ENCODE measurements around the gene RASA4B.
"Not testable (repeated sequence)": the region's sequence is repeated elsewhere in the genome, so short reads cannot be mapped to it uniquely, and the experiment has no call there.

Gene RASA4B

DNA sequence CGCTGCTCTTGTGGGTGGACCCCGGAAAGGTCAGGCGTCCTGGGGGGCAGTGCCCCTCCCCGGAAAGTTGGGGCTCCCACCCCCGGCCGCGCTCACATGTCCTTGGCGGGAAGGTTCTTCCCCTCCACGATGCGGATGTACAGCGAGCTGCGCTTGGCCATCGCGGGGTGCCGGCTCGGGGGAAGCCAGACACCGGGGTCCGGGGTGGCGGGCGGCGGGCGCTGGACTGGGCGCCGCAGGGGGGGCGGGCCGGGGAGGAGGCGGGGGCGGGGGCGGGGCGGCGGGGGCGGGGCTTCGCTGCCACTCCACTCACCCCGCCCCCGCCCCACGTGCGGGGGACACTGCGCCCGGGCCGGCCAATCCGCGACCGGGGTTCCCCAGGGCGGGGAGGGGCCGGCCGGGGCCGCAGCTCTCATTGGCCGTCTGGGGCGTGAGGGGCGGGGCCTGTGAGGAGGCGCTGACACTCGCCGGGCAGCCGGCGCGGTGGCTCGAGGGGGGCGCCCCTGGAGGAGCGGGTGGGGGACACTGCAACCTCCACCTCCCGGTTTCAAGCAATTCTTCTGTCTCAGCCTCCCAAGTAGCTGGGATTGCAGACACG is at the start of gene RASA4B:
Gene RASA4B, minus strand, starts transcription at position 228 of the 598 bp plus-strand sequence. Its CDS starts 67 bp downstream, at position 161.
- DNase-seq (ENCODE audit: low spot score); POLR2A ChIA-PET (ENCODE audit: low non-redundant PET); CTCF ChIA-PET; H3K27ac ChIP-seq: not testable (repeated sequence)

DNA sequence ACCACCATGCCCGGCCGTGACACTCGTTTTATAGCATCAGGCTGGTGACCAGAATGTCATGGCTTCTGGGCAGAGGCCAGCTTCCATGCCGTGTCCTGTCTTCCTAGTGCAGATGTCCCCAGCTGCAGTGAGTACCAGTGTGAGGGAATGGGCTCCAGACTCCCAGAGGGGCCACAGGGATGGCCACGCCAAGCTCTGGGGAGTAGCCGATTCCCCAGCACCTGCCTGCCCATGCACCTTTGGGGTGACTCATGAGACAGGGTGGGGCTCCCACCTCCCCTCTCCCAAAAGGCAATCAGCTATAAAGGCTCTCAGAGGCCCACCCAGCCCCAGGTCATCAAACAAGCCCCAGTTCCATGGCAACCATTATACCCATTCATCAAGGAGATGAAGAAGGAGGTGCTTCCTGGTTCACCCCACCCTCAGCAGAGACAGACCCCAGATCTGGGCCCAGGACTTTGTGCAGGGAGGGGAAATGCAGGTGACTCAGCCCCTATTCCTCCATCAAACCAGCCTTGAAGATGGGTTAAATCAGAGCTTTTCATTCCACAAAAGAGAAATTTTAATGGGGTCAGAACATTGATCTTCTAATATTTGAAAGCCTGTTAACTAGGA is 33.3 kb upstream of the RASA4B start, which contains the start of gene SPDYE2:
Gene SPDYE2, plus strand, starts transcription at position 419 of the 615 bp plus-strand sequence. CDS start 2,030 bp downstream, outside the sequence.
- CTCF ChIA-PET; DNase-seq (ENCODE audit: low spot score); POLR2A ChIA-PET (ENCODE audit: low non-redundant PET); H3K27ac ChIP-seq: not testable (repeated sequence)

DNA sequence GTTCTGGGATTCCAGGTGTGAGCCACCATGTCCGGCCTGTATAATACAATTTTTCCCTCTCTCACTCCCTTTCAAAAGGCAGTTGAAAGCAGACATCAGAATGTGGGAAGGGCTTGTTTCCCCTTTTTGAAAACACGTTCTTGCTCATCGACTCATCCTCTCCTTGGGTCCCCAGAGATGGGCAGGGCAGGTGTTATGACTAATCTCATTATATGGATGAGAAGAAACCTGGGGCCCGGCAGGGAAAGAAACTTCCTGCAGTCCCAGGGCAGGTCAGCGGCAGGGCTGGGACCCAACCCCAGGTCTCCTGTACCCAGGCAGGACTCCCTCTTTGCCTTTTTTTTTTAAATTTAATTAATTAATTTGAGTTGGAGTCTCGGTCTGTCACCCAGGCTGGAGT is 28.8 kb upstream of the RASA4B start:
- CTCF ChIA-PET; DNase-seq (ENCODE audit: low spot score); POLR2A ChIA-PET (ENCODE audit: low non-redundant PET); H3K27ac ChIP-seq: not testable (repeated sequence)

DNA sequence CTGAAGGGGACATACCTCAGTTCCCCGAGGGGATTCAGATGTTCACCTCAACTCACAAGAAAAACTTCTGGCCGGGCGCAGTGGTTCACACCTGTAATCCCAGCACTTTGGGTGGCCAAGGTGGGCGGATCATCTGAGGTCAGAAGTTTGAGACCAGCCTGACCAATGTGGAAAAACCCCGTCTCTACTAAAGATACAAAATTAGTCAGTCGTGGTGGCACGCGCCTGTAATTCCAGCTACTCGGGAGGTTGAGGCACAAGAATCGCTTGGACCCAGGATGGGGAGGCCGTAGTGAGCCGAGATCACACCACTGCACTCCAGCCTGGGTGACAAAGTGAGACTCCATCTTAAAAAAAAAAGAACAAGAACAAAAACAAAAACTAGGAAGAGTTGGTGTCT is 27.7 kb upstream of the RASA4B start:
- POLR2A ChIA-PET (ENCODE audit: low non-redundant PET); DNase-seq (ENCODE audit: low spot score); CTCF ChIA-PET; H3K27ac ChIP-seq: not testable (repeated sequence)

DNA sequence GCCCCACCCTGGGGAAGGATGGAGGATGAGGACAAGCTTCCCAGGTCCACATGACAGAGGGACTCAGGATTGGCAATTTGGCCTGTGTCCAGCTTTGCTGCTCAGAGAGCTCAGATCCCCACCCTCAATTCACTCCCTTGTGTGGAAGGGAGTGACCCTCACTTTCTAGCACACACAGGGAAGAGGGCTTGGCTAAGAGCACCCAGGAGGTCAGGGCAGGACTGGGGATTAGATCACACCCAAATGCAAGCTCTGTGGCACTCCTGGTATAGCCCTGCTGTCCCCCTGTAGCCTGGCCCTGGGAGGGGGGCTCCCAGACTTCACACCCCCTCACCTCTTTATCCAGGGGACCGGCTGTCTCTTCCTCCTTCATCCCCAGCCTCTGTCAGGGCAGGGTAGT is 26.8 kb upstream of the RASA4B start:
- CTCF ChIA-PET; H3K27ac ChIP-seq; DNase-seq (ENCODE audit: low spot score): not testable (repeated sequence)
- POLR2A ChIA-PET (ENCODE audit: low non-redundant PET) = interaction anchor here (0.6 kb wide), 1 partner anchor 112 kb away, joined by 5 read pairs; no protein-coding TSS in a partner anchor

DNA sequence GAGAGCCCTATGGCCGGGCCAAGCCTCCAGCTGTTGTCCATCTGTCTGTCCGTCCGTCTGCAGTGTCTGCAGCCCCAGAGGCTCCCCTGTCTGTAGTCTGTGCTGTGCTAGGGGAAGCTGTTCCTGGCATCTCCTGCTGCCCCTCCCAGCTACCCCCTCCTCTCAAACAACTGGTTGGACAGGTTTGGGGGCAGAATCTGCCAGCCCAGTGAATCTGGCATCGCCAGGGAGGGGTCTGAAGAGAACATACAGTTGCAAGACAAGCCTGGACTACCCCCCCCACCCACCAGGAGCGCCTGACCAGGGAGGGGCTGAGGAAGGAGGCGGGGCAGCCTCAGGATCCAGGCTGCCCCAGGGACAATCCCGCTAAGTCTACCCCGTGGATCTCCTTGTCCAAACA is 26.0 kb upstream of the RASA4B start, which contains the start of gene UPK3BL2:
Gene UPK3BL2, minus strand, starts transcription at position 101 of the 400 bp plus-strand sequence. Its CDS starts 60 bp downstream, at position 41.
- H3K27ac ChIP-seq; DNase-seq (ENCODE audit: low spot score); CTCF ChIA-PET; POLR2A ChIA-PET (ENCODE audit: low non-redundant PET): not testable (repeated sequence)

DNA sequence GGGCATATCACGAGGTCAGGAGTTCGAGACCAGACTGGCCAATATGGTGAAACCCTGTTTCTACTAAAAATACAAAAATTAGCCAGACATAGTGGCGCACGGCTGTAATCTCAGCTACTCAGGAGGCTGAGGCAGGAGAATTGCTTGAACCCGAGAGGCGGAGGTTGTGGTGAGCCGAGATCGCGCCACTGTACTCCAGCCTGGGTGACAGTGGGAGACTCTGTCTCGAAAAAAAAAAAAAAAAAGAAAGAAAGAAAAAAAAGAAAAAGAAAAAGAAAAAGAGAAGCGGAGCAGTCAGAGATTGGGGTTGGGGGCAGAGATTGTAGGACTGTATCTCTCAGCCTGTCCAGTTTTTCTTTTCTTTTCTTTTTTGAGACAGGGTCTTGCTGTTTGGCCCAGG is 25.2 kb upstream of the RASA4B start:
- DNase-seq (ENCODE audit: low spot score); H3K27ac ChIP-seq; POLR2A ChIA-PET (ENCODE audit: low non-redundant PET); CTCF ChIA-PET: not testable (repeated sequence)

DNA sequence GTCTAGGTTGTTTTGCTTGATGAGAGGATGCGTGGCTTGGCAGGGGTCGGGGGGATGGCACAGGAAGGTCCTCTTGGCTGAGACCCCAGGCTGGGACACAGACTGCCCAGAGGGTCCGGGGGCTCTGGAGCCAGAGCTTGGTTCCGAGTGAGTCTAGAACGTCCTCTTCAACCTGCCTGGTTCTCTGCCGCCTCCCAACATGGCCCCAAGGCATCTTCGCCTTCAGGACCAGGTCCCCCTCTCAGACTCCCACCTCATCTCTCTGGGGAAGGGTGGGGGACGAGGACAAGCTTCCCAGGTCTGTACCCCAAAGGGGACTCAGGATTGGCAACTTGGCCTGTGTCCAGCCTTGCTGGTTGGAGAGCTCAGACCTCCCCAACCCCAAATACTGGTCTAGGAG is 24.5 kb upstream of the RASA4B start:
- DNase-seq (ENCODE audit: low spot score); H3K27ac ChIP-seq; POLR2A ChIA-PET (ENCODE audit: low non-redundant PET); CTCF ChIA-PET: not testable (repeated sequence)

DNA sequence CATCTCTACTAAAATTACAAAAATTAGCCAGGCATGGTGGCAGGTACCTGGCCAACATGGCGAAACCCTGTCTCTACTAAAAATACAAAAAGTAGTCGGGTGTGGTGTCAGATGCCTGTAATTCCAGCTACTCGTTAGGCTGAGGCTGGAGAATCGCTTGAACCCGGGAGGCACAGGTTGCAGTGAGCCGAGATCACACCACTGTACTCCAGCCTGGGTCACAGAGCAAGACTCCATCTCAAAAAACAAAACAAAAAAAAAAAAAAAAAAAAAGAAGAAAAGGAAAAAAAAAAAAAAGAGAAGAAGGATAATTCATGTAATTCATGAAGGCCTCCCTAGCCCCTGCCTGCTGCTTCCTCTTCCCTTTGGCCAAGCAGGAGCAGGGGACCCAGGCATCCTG is 23.0 kb upstream of the RASA4B start:
- H3K27ac ChIP-seq; CTCF ChIA-PET; DNase-seq (ENCODE audit: low spot score); POLR2A ChIA-PET (ENCODE audit: low non-redundant PET): not testable (repeated sequence)

DNA sequence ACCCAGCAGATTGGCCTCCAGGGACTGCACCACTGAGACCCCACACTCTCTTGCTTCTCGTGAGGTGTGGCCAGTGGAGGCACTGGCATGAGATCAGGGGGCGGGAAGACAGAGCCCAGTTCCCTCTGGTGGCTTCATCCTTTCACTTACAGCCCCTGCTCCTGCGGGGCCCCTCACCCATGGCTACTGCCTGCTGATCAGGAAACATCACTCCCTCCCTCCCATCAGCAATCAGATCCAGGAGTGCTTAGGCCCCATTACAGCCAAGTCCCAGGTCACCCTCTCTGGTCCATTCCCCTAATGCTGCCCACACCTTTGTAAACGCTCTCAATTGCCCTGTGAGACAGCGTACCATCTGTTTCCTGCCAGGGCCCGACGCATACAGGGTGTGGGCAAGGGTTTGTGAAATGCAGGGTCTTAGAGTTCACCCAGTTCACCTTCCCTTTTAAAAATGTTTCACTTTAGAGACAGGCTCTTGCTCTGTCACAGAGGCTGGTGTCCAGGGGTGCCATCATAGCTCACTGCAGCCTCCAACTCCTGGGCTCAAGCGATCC is 17.6 kb upstream of the RASA4B start:
- CTCF ChIA-PET; DNase-seq (ENCODE audit: low spot score); POLR2A ChIA-PET (ENCODE audit: low non-redundant PET); H3K27ac ChIP-seq: not testable (repeated sequence)

DNA sequence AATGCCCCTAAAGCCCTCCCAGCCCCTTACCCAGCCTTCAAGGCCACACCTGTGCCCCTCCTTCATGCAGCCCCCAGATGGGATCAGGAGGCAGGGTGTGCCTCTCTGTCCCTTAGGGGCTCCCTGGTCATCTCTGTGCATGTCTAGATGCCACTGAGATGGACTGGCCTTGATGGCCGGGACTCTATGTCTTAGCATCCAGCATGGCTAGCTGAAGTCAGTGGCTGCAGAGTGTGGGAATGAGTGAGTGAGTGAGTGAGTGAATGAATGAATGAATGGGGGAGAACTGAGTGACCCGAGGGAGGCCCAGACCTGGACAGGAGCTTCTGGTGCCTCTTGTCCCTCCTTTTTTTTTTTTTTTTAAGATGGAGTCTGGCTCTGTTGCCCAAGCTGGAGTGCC is 14.6 kb upstream of the RASA4B start:
- DNase-seq (ENCODE audit: low spot score); POLR2A ChIA-PET (ENCODE audit: low non-redundant PET); CTCF ChIA-PET: not testable (repeated sequence)

DNA sequence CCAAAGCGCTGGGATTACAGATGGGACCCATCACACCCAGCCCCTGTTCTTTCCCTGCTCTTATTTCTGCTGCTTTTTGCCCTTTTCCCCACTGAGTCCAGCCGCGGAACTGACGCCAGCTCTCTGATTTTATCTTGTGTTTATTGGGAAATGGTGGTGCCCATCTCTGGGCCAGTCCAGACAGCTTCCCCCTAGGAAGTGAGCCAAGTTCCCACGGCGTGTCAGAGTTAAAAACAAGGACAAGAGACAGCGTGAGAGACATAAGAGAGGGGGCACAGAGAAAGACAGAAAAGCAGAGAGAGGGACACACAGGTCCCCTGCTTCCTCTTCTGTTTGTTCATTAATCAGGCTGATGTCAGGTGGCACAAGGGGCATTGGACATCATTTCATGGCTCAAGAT is 14.0 kb upstream of the RASA4B start:
- POLR2A ChIA-PET (ENCODE audit: low non-redundant PET); H3K27ac ChIP-seq; CTCF ChIA-PET; DNase-seq (ENCODE audit: low spot score): not testable (repeated sequence)

More for the DNA sequence above, 14.6 kb upstream of the RASA4B start:
- H3K27ac ChIP-seq = not testable (repeated sequence)

DNA sequence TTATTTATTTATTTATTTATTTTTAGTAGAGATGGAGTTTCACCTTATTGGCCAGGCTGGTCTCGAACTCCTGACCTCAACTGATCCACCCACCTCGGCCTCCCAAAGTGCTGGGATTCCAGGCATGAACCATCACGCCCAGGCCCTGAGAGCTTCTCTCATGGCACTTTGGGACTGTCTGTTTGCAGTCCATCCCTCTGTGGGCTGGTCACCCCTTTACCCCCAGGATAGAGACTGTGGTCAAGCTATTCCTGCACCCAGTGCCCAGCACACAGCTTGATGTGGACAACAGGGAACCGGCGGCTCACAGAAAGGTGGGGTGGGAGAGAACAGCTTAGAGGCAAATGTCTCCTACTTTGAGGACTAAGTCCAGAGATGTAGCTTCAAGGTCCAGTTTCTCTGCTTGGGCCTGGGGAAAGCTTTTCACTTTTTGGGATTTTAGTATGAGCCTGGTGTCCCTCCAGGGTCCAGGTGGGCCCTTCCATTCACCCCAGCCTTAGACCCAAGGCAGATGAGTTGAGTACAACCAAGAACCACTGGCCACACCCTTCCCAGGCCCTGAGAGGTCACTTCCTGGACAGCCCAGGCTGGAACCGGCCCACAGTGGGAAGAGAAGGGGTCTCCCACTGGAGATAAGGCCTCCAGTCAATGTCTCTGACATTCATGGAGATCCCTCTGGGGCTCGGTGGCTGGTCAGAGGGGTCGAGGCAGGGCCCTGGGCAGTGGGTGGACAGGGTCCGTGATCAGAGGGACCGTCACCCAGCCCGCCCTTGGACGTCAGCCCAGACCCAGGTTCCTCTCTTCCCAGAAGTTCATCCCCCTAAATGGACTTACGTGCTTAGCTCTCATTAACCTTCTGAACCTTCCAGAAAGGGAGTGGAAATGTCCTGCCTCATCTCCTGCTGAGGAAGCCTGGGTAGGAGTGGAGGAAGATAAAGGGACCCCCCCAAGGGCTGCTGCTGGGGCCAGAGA is 10.5 kb upstream of the RASA4B start:
- POLR2A ChIA-PET (ENCODE audit: low non-redundant PET); DNase-seq (ENCODE audit: low spot score); CTCF ChIA-PET; H3K27ac ChIP-seq: not testable (repeated sequence)

DNA sequence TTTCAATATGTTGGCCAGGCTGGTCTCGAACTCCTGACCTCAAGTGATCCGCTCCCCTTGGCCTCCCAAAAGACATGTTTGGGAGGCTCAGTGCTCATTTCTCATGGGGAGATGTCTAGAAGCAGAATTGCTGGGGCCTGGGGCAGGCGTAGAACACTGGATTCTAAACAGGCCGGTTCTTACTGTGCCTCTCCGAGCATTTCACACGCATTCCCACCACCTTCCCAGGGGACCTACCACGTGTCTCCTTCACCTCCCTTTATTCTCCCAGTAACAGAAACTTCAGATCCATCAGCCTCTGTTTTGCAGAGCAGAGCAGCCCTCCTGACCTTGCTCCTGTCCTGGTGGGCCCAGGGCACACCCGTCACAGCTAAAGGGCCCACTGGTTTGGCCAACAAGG is 9.6 kb upstream of the RASA4B start:
- CTCF ChIA-PET; POLR2A ChIA-PET (ENCODE audit: low non-redundant PET): not testable (repeated sequence)

DNA sequence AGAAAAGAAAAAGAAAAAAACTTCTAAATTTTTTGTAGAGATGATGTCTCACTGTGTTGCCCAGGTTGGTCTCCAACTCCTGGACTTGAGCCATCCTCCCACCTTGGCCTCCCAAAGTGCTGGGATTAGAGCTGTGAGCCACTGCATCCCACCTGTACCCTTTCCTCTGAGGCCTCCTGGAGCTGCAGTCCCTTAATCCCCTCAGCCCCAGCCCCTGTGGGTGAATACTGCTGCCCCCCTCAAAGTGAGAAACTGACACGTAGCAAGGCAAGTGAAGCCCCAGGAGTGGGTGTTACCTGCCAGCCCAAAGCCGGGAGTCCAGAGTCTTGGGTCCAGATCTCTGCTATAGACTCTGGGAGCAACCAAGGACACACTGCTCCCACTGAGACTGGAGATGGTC is 7.2 kb upstream of the RASA4B start:
- POLR2A ChIA-PET (ENCODE audit: low non-redundant PET); CTCF ChIA-PET; DNase-seq (ENCODE audit: low spot score): not testable (repeated sequence)

More for the DNA sequence above, 9.6 kb upstream of the RASA4B start:
- H3K27ac ChIP-seq; DNase-seq (ENCODE audit: low spot score): not testable (repeated sequence)

DNA sequence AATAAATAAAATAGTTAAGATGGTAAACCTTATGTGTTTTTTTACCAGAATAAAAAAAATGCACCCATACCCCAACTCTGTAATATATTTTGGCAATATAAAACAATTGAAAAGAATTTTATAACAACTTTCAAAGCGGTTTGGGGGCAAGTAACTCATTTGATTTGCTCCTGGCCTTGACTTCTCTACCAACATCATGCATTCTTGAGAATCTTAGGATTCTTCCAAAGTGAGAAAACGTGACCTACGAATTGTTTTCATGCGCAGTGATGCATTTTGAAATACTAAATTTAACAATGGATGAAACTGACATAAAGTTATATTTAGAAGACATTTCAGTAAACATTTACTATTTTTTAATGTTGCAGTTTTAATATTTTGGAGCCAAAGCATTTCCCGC is 3.2 kb upstream of the RASA4B start:
- CTCF ChIA-PET; DNase-seq (ENCODE audit: low spot score); POLR2A ChIA-PET (ENCODE audit: low non-redundant PET); H3K27ac ChIP-seq: not testable (repeated sequence)

More for the DNA sequence above, 7.2 kb upstream of the RASA4B start:
- H3K27ac ChIP-seq = not testable (repeated sequence)

DNA sequence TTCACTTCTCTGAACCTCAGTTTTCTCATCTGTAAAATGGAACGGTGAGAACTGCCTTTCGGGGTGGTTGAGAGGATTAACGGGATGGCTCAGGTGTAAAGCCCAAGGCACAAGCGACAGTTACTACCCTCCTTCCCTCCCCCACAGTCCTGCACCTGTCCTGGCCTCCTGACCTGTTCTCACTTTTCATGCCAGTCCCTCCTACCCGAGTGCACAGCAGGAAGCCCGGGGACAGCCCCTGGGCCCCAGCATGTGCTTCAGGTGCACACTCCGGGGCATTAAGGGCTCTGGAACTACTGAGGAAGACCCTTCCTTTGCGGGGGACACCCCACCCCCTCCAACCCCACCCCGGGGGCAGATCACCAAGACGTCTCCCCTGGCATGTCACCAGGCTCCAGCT is 626 bp downstream of the RASA4B start:
- POLR2A ChIA-PET (ENCODE audit: low non-redundant PET); DNase-seq (ENCODE audit: low spot score); CTCF ChIA-PET; H3K27ac ChIP-seq: not testable (repeated sequence)

Data from RWPE1 (cell line).